RWPE1 (cell line): ENCODE results near the gene FADS3.

Experiments used
- CTCF ChIA-PET: fragments of 350-600 bp; sonication (Branson Sonifier 250); formaldehyde crosslinking; extraction: SDS; loops from one replicate; lab custom pipeline; 2021; lab: Yijun Ruan, JAX
- POLR2A ChIA-PET: fragments of 400-600 bp; formaldehyde crosslinking; extraction: SDS; loops from one replicate; lab custom pipeline; 2020; ENCODE audit warnings: antibody characterized with exemption; ENCODE audit not compliant: low non-redundant PET; lab: Yijun Ruan, JAX
- DNase-seq: peaks from one replicate; pipeline ENCODE4 v3.0.0; 2012; ENCODE audit warnings: low spot score
- H3K27ac ChIP-seq: fragments of 450-650 bp; 2 replicates; pipeline ENCODE4 v1.5.1; 2017
- CTCF ChIP-seq: fragments of 450-650 bp; conservative IDR thresholded peaks from 2 replicates; pipeline ENCODE4 v1.5.1; 2017; ENCODE audit warnings: low read depth, mild to moderate bottlenecking

FADS3 gene

GRCh38 chr11:61827571-61828378 lies 63.6 kb downstream of the FADS3 start, which contains the start of gene FADS2:
FADS2 (plus strand) TSS chr11:61828300; CDS start chr11:61828391, 91 bp downstream.
- CTCF ChIA-PET = interaction anchor here (0.7 kb wide), 1 partner anchor 144 kb away, joined by 3 read pairs; no protein-coding TSS in a partner anchor
- POLR2A ChIA-PET = no interaction called here
- TF ChIP-seq CTCF = no peak
- DNase-seq = peak; percentile 51
- H3K27ac ChIP-seq = peak within 1 kb of the TSS; percentile 91

GRCh38 chr11:61826930-61827570 lies 64.3 kb downstream of the FADS3 start:
- no peak for DNase-seq
- H3K27ac ChIP-seq = peak overlapping the region; percentile 91

More at GRCh38 chr11:61826930-61827570, 64.3 kb downstream of the FADS3 start:
- TF ChIP-seq CTCF = no peak
- ChIA-PET CTCF (no interaction called here), POLR2A (no interaction called here)
